HepG2 (cell line): ENCODE data around the gene CDH13.

Experiments
- ATAD3A ChIP-seq: sonication (generic); formaldehyde crosslinking; IDR thresholded peaks from 2 replicates; pipeline ENCODE4 v1.4.0; 2020; ENCODE audit warnings: missing genetic modification reagents
- DPF2 ChIP-seq: sonication (generic); formaldehyde crosslinking; IDR thresholded peaks from 2 replicates; pipeline ENCODE4 v1.4.0; 2020; ENCODE audit warnings: mild to moderate bottlenecking, low read depth, missing genetic modification reagents, borderline replicate concordance
- KDM5B ChIP-seq: sonication (generic); formaldehyde crosslinking; IDR thresholded peaks from 2 replicates; pipeline ENCODE4 v1.4.0; 2020; ENCODE audit warnings: missing genetic modification reagents, mild to moderate bottlenecking, borderline replicate concordance
- NFE2L1 ChIP-seq: sonication (generic); formaldehyde crosslinking; IDR thresholded peaks from 2 replicates; pipeline ENCODE4 v1.4.0; 2020; ENCODE audit warnings: missing genetic modification reagents, mild to moderate bottlenecking, borderline replicate concordance
- POLR2A ChIP-seq, 2 experiments: IDR thresholded peaks; 2 replicates each; pipeline ENCODE4 v1.6.1; 2011; ENCODE audit warnings: low read depth in 2 of 2, low read length in 2 of 2, mild to moderate bottlenecking in 1 of 2, moderate library complexity in 1 of 2; ENCODE audit not compliant: insufficient read depth in 1 of 2
- RNF219 ChIP-seq: sonication (generic); formaldehyde crosslinking; IDR thresholded peaks from 2 replicates; pipeline ENCODE4 v1.5.0; 2020; ENCODE audit warnings: mild to moderate bottlenecking, missing genetic modification reagents
- SUZ12 ChIP-seq: fragments of 150-350 bp; IDR thresholded peaks from 2 replicates; pipeline ENCODE4 v1.6.1; 2014; ENCODE audit warnings: low read depth, low read length
- ZBTB14 ChIP-seq: sonication (generic); formaldehyde crosslinking; IDR thresholded peaks from 2 replicates; pipeline ENCODE4 v1.4.0; 2020; ENCODE audit warnings: missing genetic modification reagents
- ZHX1 ChIP-seq: sonication (generic); formaldehyde crosslinking; IDR thresholded peaks from 2 replicates; pipeline ENCODE4 v1.8.1; 2022; ENCODE audit warnings: low read depth, mild to moderate bottlenecking, missing genetic modification reagents
- ZNF292 ChIP-seq: sonication (generic); formaldehyde crosslinking; IDR thresholded peaks from 2 replicates; pipeline ENCODE4 v1.8.1; 2022; ENCODE audit warnings: mild to moderate bottlenecking, low read depth, missing genetic modification reagents, borderline replicate concordance
- ZNF552 ChIP-seq: sonication (generic); formaldehyde crosslinking; IDR thresholded peaks from 2 replicates; pipeline ENCODE4 v1.9.0; 2022; ENCODE audit warnings: missing genetic modification reagents, mild to moderate bottlenecking, borderline replicate concordance
- TF ChIP-seq, protein P1 (sequence below): sonication (generic); formaldehyde crosslinking; IDR thresholded peaks from 2 replicates; pipeline ENCODE4 v1.5.1; 2020; ENCODE audit warnings: mild to moderate bottlenecking, missing genetic modification reagents

GRCh38 chr16:82646504-82646903 lies 19.7 kb downstream of the CDH13 start:
- no peak for TF ChIP-seq SUZ12
- TF ChIP-seq ATAD3A (CRISPR knock-in tag) = no peak
- TF ChIP-seq ZBTB14 = no peak
- no peak for TF ChIP-seq ZNF292 (CRISPR knock-in tag)
- no peak for TF ChIP-seq POLR2A (IDR thresholded peaks at IDR 0.05; ENCODE audit: insufficient read depth in 1 of 2, low read depth in 2 of 2, low read length in 2 of 2)
- TF ChIP-seq KDM5B = no peak
- no peak for TF ChIP-seq NFE2L1
- TF ChIP-seq ZHX1 = no peak
- TF ChIP-seq DPF2 = no peak
- TF ChIP-seq, protein P1, sequence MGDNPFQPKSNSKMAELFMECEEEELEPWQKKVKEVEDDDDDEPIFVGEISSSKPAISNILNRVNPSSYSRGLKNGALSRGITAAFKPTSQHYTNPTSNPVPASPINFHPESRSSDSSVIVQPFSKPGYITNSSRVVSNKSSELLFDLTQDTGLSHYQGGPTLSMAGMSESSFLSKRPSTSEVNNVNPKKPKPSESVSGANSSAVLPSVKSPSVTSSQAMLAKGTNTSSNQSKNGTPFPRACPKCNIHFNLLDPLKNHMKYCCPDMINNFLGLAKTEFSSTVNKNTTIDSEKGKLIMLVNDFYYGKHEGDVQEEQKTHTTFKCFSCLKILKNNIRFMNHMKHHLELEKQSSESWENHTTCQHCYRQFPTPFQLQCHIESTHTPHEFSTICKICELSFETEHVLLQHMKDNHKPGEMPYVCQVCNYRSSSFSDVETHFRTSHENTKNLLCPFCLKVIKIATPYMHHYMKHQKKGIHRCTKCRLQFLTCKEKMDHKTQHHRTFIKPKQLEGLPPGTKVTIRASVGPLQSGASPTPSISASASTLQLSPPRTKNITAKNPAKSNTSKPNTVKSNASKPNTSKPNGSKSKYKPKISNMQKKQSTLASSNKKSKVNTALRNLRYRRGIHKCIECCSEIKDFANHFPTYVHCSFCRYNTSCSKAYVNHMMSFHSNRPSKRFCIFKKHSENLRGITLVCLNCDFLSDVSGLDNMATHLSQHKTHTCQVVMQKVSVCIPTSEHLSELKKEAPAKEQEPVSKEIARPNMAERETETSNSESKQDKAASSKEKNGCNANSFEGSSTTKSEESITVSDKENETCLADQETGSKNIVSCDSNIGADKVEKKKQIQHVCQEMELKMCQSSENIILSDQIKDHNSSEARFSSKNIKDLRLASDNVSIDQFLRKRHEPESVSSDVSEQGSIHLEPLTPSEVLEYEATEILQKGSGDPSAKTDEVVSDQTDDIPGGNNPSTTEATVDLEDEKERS (CRISPR knock-in tag) = no peak
- no peak for TF ChIP-seq RNF219 (CRISPR knock-in tag)
- no peak for TF ChIP-seq ZNF552 (CRISPR knock-in tag)
